Esophagus muscularis mucosa (tissue), 4 donors: ENCODE results near the gene OXER1. TPM values are rescaled to one million over a fixed set of nuclear protein-coding genes. Genes with fewer than 3 reads are reported as not detected.

Source experiments
- DNase-seq: peaks from one replicate; pipeline ENCODE4 v3.0.0-alpha.2; 2017; ENCODE audit errors: extremely low spot score
- H3K27ac ChIP-seq, 4 donors: fragments of 200-600 bp; sonication (generic); replicated peaks in 1 of 4; 1 replicate in 3 of 4; 2 replicates in 1 of 4; pipeline ENCODE4 v1.5.1; 2016 to 2019; ENCODE audit warnings: mild to moderate bottlenecking in 1 of 4
- H3K27me3 ChIP-seq, 4 donors: fragments of 200-600 bp; sonication (generic); one replicate each; pipeline versions ENCODE4 v1.5.1 to v1.6.0; 2016 to 2019
- H3K36me3 ChIP-seq, 4 donors: fragments of 200-600 bp; sonication (generic); one replicate each; pipeline ENCODE4 v1.5.1; 2016 to 2019
- H3K4me1 ChIP-seq, 4 donors: fragments of 200-600 bp; sonication (generic); one replicate each; pipeline ENCODE4 v1.5.1; 2016 to 2019
- H3K4me3 ChIP-seq, 4 donors: fragments of 200-600 bp; sonication (generic); 1 replicate in 2 of 4; 2 replicates in 2 of 4; pipeline ENCODE4 v1.5.1; 2016 to 2019; ENCODE audit warnings: mild to moderate bottlenecking in 4 of 4, moderate library complexity in 1 of 4
- H3K9me3 ChIP-seq, 4 donors: fragments of 200-600 bp; sonication (generic); 1 replicate in 3 of 4; 2 replicates in 1 of 4; pipeline ENCODE4 v1.5.1; 2016 to 2019
- EP300 ChIP-seq: sonication (generic); formaldehyde crosslinking; IDR thresholded peaks from one replicate; pipeline ENCODE4 v1.6.1; 2017; ENCODE audit warnings: antibody characterized with exemption
- POLR2A ChIP-seq: fragments of 450-650 bp; IDR thresholded peaks from one replicate; pipeline ENCODE4 v1.6.1; 2017; ENCODE audit warnings: antibody characterized with exemption, moderate library complexity, mild to moderate bottlenecking, low read depth
- POLR2AphosphoS5 ChIP-seq, 2 donors: sonication (generic); formaldehyde crosslinking; IDR thresholded peaks; one replicate each; pipeline ENCODE4 v1.6.1; 2017; ENCODE audit warnings: antibody characterized with exemption in 2 of 2
- WGBS: methylation state at CpG from one replicate; pipeline ENCODE4 v1.1.5; 2018; 5-methylcytosine and 5-hydroxymethylcytosine counted together
- intact Hi-C: fragments of 100-400 bp; cut with DNase I; formaldehyde crosslinking; loops from one replicate; pipeline ENCODE4 v1.15.1; 2023
- total RNA-seq, 4 donors: library from RNA; depleted of rRNA; stranded (reverse); fragments of >200 nt; gene quantifications; one replicate each; pipeline versions ENCODE4 v1.1.0 to v1.2.1, GENCODE V29; 2016
- TF ChIP-seq, protein P1 (sequence below), 3 experiments: fragments of 200-600 bp in 2 of 3; fragments of 450-650 bp in 1 of 3; sonication (generic) in 2 of 3; IDR thresholded peaks; one replicate each; pipeline ENCODE4 v1.5.1; 2017 to 2019; ENCODE audit warnings: antibody characterized with exemption in 3 of 3, mild to moderate bottlenecking in 2 of 3, moderate library complexity in 1 of 3

The OXER1 gene
- total RNA-seq, 4 donors from 2014 or later = 0.42 to 1.3 (median 0.61) TPM

DNA sequence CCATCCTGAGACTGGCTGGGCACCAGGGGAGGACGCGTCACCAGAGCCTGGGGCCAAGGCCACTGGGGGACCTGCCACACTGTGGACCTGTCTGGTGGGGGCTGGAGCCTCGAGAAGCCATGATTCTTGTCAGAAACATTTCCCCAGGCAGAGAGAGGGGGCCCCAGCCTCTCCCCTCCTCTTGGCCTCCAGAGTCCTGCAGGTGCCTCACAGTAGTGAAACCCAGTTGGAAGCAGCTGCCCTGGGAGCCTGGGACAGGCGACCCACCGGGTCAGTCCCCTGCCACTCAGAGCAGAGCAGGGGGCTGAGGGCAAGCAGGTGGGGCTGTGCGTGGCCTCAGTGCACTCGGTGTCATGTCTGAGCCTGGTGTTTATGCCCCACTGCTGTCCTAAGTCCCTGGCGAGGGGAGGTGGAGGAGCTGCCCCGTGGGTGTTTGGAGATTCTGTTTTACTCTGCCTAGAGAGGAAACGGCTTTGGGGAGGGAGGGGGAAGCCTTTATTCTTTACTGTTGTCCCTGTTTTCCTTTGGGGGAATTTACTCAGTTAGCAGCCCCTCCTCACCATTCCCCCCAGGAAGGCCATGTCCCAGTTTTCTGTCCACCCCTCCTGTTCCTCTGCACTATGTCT lies 7.7 kb downstream of the OXER1 start:
- TF ChIP-seq POLR2AphosphoS5 (IDR thresholded peaks at IDR 0.05) = no peak
- 76% methylated on average over 8 of the region's 10 CpGs for WGBS
- H3K4me1 ChIP-seq = peaks cover 0 to 17% (median 12%) of the 10 kb centered on the region in 4 donors
- H3K27me3 ChIP-seq = no peaks in the 10 kb centered on the region
- no peak overlapping the region for H3K4me3 ChIP-seq
- no peaks in the 10 kb centered on the region for H3K9me3 ChIP-seq
- H3K27ac ChIP-seq = no peak overlapping the region
- intact Hi-C loops = no loop called here
- DNase-seq = no peak
- H3K36me3 ChIP-seq = peaks cover 0 to 26% (median 11%) of the 10 kb centered on the region in 4 donors

DNA sequence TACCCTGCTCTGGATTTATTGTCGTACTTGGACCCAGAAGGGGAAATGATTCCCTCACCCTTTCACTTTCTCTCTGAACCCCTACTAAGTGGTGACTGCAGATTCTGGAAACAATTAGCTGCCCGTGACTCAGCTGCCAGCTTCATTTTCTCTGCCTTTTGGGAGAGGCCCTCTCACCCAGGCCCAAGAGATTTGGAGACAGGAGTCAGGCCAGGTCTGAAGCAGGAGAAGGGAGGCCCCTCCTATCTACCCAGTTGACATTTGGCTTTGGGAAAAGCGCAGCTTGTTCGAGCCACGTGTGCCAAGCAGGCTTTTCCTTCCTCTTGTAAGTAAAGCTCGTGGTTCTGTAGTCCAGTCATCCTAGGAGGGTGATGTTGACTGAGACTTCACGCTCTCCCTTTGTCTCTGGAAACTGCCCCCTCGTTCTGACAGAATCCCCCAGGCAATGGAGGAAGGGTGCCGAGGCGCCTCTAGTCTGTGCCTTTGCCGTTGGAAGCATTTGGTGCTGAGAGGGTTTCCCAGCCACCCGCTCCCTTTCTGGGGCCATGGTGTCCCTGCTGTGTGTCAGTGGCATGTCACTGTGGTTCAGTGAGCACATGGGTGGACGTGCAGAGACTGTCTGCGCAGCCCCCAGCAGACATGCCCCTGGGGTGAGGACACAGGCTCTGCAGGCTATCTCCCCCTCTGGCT lies 8.6 kb downstream of the OXER1 start:
- Histone ChIP-seq H3K27ac (no peak overlapping the region), H3K4me3 (no peak overlapping the region), H3K4me1 (peaks cover 0 to 17% (median 12%) of the 10 kb centered on the region in 4 donors), H3K36me3 (peaks cover 0 to 26% (median 11%) of the 10 kb centered on the region in 4 donors), H3K27me3 (no peaks in the 10 kb centered on the region), H3K9me3 (no peaks in the 10 kb centered on the region)
- DNase-seq = no peak
- intact Hi-C loops = no loop called here
- 76% methylated on average over 13 of the region's 14 CpGs for WGBS
- TF ChIP-seq EP300 (no peak), POLR2A (no peak), POLR2AphosphoS5 (IDR thresholded peaks at IDR 0.05) (no peak)
- TF ChIP-seq, protein P1, sequence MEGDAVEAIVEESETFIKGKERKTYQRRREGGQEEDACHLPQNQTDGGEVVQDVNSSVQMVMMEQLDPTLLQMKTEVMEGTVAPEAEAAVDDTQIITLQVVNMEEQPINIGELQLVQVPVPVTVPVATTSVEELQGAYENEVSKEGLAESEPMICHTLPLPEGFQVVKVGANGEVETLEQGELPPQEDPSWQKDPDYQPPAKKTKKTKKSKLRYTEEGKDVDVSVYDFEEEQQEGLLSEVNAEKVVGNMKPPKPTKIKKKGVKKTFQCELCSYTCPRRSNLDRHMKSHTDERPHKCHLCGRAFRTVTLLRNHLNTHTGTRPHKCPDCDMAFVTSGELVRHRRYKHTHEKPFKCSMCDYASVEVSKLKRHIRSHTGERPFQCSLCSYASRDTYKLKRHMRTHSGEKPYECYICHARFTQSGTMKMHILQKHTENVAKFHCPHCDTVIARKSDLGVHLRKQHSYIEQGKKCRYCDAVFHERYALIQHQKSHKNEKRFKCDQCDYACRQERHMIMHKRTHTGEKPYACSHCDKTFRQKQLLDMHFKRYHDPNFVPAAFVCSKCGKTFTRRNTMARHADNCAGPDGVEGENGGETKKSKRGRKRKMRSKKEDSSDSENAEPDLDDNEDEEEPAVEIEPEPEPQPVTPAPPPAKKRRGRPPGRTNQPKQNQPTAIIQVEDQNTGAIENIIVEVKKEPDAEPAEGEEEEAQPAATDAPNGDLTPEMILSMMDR (IDR thresholded peaks at IDR 0.05) = no peak

DNA sequence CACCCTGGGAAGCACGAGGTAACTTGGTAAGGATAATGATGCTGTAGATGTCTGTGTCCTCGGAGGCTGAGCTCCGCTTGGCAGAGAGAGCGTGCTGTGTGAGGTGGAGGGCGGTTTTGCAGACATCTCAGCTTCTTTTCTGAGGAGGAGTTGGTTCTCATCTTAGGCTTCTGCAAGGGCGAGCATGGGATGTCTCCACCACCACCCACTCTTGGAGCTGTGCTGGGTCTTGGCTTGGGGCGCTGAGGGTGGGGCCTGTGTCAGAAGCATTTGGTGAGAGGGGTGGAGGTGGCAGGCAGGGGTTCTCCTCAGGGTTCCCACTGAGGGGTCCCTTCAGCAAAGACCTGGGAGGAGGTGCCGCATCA lies 9.2 kb downstream of the OXER1 start:
- Histone ChIP-seq H3K9me3 (no peaks in the 10 kb centered on the region), H3K27ac (no peak overlapping the region), H3K36me3 (peaks cover 0 to 26% (median 10%) of the 10 kb centered on the region in 4 donors), H3K4me1 (peaks cover 0 to 17% (median 12%) of the 10 kb centered on the region in 4 donors), H3K4me3 (no peak overlapping the region), H3K27me3 (no peaks in the 10 kb centered on the region)
- intact Hi-C loops = no loop called here
- DNase-seq = no peak
- 77% methylated on average over 7 of the region's 8 CpGs for WGBS
- no peak for TF ChIP-seq EP300

DNA sequence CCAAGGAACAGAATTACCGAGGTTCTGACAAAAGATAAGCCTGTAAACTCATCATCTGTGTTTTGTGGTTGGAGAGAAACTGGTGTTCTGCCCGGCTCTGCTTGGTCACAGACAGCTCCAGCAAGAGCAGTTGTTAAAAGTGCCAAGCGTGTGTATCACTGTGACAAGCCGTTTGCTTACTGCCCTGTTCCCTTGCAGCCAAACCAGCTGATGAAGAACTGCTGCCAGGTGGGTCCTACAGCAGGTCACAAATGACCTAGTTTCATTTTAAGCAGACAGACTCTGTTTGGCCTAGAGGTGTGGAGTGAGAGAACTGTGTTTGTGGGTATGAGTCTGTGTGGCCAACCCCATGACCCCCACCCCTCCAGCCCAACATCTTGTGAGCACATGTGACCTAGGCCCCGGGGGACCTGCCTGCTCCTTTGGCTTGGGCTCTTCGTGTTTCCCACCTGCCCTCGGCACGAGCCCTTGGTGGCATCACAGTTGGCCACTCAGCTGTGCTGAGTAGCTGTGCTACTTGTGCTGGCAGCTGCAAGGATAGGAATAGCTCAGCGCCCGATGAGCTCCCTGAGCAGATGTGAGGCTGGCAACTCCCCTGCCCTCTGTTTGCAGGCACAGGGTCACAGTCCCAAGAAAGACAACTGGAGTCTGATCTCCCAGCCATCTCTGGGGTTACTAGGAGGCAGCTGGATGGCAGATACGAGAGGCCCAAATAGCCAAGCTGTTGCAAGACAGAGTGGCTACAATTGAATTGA lies 9.7 kb downstream of the OXER1 start:
- no peaks in the 10 kb centered on the region for H3K9me3 ChIP-seq
- DNase-seq = peak; percentile 89
- no peak overlapping the region for H3K4me3 ChIP-seq
- intact Hi-C loops = no loop called here
- H3K27ac ChIP-seq = no peak overlapping the region
- peaks cover 0 to 17% (median 12%) of the 10 kb centered on the region in 4 donors for H3K4me1 ChIP-seq
- H3K27me3 ChIP-seq = no peaks in the 10 kb centered on the region
- TF ChIP-seq EP300 (no peak), POLR2A (no peak), POLR2AphosphoS5 (IDR thresholded peaks at IDR 0.05) (no peak)
- TF ChIP-seq, protein P1 (IDR thresholded peaks at IDR 0.05) = no peak
- peaks cover 0 to 26% (median 9%) of the 10 kb centered on the region in 4 donors for H3K36me3 ChIP-seq
- 67% methylated on average over 6 of the region's 11 CpGs for WGBS

DNA sequence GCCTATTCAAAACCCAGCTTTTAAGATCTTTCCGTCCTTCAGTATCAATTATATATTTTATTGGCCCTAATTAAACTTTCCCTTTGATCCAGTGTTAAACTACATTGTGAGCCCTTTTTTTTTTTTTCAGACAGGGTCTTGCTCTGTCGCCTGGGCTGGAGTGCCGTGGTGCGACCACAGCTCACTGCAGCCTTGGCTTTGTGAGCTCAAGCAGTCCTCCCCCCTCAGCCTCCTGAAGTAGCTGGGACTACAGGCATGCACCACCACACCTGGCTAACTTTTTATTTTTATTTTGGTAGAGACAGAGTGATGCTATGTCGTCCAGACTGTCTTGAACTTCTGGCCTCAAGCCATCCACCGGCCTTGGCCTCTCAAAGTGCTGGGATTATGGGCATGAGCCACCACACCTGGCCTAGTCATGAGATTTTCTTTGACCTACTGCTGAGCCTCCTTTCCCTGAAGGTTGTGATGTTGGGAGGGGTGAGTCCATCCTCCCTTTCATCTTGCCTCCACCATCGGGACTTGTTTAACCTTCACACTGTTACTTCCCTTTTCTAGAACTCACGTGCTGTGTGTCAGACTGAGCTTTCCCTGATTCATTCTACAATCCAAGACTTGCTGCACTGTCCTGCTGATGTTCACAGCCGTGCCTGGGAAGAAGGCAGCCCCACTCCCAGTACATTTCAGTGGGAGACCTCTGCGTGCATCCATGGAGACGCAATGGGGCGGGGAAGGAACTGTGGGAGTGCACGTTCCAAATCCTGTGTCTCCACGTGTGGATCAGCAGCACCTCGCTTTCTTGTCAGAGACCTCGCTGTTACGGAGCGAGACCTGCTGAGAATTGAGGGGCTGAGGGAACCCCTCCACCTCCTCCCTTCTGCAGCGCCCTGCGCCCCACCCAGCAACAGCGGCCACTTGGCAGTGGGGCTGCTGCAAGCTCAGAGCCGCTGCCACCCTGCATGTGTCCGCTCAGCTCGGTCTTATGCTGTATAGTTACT lies 10.8 kb downstream of the OXER1 start:
- H3K27ac ChIP-seq = no peak overlapping the region
- intact Hi-C loops = no loop called here
- TF ChIP-seq, protein P1 (IDR thresholded peaks at IDR 0.05) = no peak
- no peak for TF ChIP-seq POLR2A
- no peak for TF ChIP-seq EP300
- no peak for TF ChIP-seq POLR2AphosphoS5 (IDR thresholded peaks at IDR 0.05)
- H3K4me1 ChIP-seq = peaks cover 0 to 17% (median 12%) of the 10 kb centered on the region in 4 donors
- no peaks in the 10 kb centered on the region for H3K27me3 ChIP-seq
- no peak overlapping the region for H3K4me3 ChIP-seq
- no peaks in the 10 kb centered on the region for H3K9me3 ChIP-seq
- WGBS = 88% methylated on average over 24 of the region's 24 CpGs
- peak; percentile 84 for DNase-seq
- peaks cover 0 to 30% (median 9%) of the 10 kb centered on the region in 4 donors for H3K36me3 ChIP-seq
